ENCODE results near the gene PDLIM1. TPM values are rescaled to one million over a fixed set of nuclear protein-coding genes. Genes with fewer than 3 reads are reported as not detected.

Gene PDLIM1
- total and polyA plus RNA-seq, 9 of the 15 experiments (the other 6 are each of a cell fraction or from before 2014, with no cell fraction given), result 19.8 to 164 (median 39.1) TPM

GRCh38 chr10:95275726-95276366 lies 15.0 kb downstream of the PDLIM1 start:
- no TSS peak for BruUV-seq (replicated peaks)
- H3K4me3 ChIP-seq, result no peak overlapping the region
- no peak overlapping the region for H3K4me2 ChIP-seq (ENCODE audit: insufficient read depth, low read length)
- H3K9me1 ChIP-seq (ENCODE audit: control insufficient read depth, insufficient read depth, low read length), result peaks cover 4% of the 10 kb centered on the region
- ChIA-PET POLR2A (interaction anchor here (0.7 to 1.2 kb wide), 3 partner anchors 9 to 13 kb away, joined by 3 to 4 read pairs (median 3); no protein-coding TSS in a partner anchor), CTCF (ENCODE audit: low intra/inter-chr PET ratio) (no interaction called here)
- FAIRE-seq (peak; percentile 49), DNase-seq (ENCODE audit: extremely low read depth in 1 of 4, low spot score in 3 of 4) (no peak), ATAC-seq (no peak)
- TF ChIP-seq, protein P1, sequence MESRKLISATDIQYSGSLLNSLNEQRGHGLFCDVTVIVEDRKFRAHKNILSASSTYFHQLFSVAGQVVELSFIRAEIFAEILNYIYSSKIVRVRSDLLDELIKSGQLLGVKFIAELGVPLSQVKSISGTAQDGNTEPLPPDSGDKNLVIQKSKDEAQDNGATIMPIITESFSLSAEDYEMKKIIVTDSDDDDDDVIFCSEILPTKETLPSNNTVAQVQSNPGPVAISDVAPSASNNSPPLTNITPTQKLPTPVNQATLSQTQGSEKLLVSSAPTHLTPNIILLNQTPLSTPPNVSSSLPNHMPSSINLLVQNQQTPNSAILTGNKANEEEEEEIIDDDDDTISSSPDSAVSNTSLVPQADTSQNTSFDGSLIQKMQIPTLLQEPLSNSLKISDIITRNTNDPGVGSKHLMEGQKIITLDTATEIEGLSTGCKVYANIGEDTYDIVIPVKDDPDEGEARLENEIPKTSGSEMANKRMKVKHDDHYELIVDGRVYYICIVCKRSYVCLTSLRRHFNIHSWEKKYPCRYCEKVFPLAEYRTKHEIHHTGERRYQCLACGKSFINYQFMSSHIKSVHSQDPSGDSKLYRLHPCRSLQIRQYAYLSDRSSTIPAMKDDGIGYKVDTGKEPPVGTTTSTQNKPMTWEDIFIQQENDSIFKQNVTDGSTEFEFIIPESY (CRISPR knock-in tag; IDR thresholded peaks at IDR 0.05), result no peak
- TF ChIP-seq REST (IDR thresholded peaks at IDR 0.05; ENCODE audit: borderline replicate concordance), result peak; percentile 59
- TF ChIP-seq REST (CRISPR knock-in tag; IDR thresholded peaks at IDR 0.05; ENCODE audit: low read depth), result no peak
- in situ Hi-C loops (cut with MboI) (no loop called here), intact Hi-C loops (cut with micrococcal nuclease) (no loop called here)
- no peaks in the 10 kb centered on the region for H3K27me3 ChIP-seq (ENCODE audit: control insufficient read depth in 2 of 2, insufficient read depth in 2 of 2, low read length in 2 of 2)
- H3K9me3 ChIP-seq (replicated peaks; ENCODE audit: control insufficient read depth, insufficient read depth, low read depth, low read length), result no peaks in the 10 kb centered on the region; the same call in 1 of the 2 replicates
- H3K4me1 ChIP-seq (replicated peaks in 1 of 2; ENCODE audit: control insufficient read depth in 2 of 2, insufficient read depth in 2 of 2, low read length in 2 of 2), result peaks cover 18 to 36% of the 10 kb centered on the region in 2 experiments
- H2AFZ ChIP-seq (ENCODE audit: low read depth, low read length), result no peak overlapping the region
- H3K36me3 ChIP-seq (ENCODE audit: control insufficient read depth, insufficient read depth, low read length), result peaks cover 4% of the 10 kb centered on the region; the same call in 1 of the 3 replicates
- peaks cover 82% of the 10 kb centered on the region for H3K79me2 ChIP-seq (ENCODE audit: control insufficient read depth, insufficient read depth, low read length)
- H4K20me1 ChIP-seq (replicated peaks; ENCODE audit: control insufficient read depth, insufficient read depth, low read length), result peaks cover 15% of the 10 kb centered on the region
- H3K9ac ChIP-seq (ENCODE audit: insufficient read depth in 1 of 2, low read depth in 2 of 2, low read length in 2 of 2), result no peak overlapping the region
- WGBS (ENCODE audit: insufficient coverage, low coverage, missing lambda C conversion rate), result 91% methylated on average over 1 of the region's 1 CpG
- H3K27ac ChIP-seq (ENCODE audit: extremely low read depth, low read depth, low read length), result no peak overlapping the region

Data from K562 (cell line).